A673 (cell line): ENCODE data around the gene SPRR1A.

Experiments
- EZH2 ChIP-seq: fragments of 200-600 bp; sonication (generic); IDR thresholded peaks from 2 replicates; pipeline ENCODE4 v1.6.1; 2017; ENCODE audit warnings: borderline replicate concordance, low read depth, mild to moderate bottlenecking, mixed read lengths, antibody characterized with exemption, low read length; ENCODE audit not compliant: poor library complexity, severe bottlenecking
- TF ChIP-seq, protein P1 (sequence below): fragments of 300-800, 200-600 bp; sonication (generic); conservative IDR thresholded peaks from 2 replicates; pipeline ENCODE4 v1.5.1; 2017; ENCODE audit warnings: low read depth, mild to moderate bottlenecking, antibody characterized with exemption, low read length, moderate library complexity, mixed read lengths

DNA sequence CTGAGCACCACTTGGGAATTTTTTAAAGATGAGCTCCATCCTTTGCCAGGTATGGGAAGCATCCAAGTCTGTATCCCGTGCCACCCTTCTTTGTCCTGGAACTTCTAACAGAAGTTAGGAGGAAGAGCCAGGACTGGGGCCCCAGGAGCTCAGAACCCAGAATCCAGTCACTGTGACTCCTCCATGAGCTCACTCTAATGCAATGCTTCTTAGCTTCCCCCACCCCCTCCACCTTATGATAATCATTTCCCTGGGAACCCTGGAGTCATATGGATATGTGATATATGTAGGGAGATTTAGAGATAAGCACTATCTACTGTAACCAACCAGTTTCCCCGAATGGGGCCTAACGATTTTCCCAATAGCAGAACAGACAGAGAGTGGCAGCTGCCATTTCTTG is 37.6 kb upstream of the SPRR1A start:
- TF ChIP-seq, protein P1, sequence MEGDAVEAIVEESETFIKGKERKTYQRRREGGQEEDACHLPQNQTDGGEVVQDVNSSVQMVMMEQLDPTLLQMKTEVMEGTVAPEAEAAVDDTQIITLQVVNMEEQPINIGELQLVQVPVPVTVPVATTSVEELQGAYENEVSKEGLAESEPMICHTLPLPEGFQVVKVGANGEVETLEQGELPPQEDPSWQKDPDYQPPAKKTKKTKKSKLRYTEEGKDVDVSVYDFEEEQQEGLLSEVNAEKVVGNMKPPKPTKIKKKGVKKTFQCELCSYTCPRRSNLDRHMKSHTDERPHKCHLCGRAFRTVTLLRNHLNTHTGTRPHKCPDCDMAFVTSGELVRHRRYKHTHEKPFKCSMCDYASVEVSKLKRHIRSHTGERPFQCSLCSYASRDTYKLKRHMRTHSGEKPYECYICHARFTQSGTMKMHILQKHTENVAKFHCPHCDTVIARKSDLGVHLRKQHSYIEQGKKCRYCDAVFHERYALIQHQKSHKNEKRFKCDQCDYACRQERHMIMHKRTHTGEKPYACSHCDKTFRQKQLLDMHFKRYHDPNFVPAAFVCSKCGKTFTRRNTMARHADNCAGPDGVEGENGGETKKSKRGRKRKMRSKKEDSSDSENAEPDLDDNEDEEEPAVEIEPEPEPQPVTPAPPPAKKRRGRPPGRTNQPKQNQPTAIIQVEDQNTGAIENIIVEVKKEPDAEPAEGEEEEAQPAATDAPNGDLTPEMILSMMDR, result no peak
- no peak for TF ChIP-seq EZH2
